CD4-positive, alpha-beta T cell treated with Interferon gamma for 1 hour (primary cell): Measurements from ENCODE around the gene ARHGEF4.

ENCODE experiments used
- DNase-seq: peaks from one replicate; pipeline ENCODE4 v3.0.0-alpha.2; 2020

Gene ARHGEF4

DNA sequence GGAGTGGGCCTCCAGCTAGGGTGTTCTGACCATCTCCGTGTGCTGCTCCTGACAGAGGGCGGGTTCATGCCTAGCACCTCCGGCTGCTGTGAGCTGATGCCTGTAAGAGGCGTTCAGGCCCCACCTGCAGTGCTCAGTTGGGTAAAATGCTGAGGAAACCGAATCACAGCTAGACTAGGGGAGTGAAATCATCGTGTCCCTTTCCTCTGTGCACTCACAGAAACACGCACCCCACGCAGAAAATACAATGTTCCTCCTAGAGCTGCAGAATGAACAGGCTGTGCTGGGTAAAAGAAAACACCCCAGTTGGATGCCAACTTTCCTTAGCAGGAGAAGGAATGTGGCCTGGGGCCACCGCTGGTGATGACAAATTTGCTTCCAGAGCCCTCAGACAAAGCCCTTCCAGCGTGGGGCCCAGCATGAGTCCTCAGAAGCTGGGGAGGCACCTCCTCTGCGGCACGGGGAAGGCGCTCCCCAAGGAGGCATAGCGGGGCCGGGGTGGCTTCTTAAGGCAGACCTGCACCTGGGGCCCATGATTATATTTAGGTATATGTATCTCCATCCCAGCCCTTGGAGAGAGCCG, 16.3 kb upstream of the ARHGEF4 start:
- DNase-seq: no peak

DNA sequence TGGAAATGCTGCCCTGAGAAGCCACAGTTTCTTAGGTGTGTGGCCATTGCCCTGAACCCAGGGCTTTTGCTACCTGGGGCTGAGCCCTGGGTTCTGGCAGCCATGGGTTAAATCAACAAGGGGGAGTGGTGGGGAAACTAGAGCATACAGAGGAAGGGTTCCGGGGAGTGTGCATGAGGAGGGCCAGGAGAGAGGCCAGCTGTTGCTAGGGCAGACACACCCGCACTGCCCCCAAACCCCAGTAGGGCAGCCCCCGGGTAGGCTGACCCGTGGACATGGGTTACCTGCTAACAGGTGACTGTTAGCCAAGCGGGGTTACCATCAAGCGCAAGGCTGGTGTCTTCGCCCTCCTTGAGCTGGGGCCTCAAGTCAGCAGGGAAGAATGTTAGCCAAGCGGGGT, 14.8 kb upstream of the ARHGEF4 start:
- no peak for DNase-seq

- DNase-seq: no peak
These were observed 13.9 kb upstream of the ARHGEF4 start for GRCh38 chr2:130822766-130823165.

- DNase-seq: no peak
These were observed 13.4 kb upstream of the ARHGEF4 start for GRCh38 chr2:130823171-130823885.

DNA sequence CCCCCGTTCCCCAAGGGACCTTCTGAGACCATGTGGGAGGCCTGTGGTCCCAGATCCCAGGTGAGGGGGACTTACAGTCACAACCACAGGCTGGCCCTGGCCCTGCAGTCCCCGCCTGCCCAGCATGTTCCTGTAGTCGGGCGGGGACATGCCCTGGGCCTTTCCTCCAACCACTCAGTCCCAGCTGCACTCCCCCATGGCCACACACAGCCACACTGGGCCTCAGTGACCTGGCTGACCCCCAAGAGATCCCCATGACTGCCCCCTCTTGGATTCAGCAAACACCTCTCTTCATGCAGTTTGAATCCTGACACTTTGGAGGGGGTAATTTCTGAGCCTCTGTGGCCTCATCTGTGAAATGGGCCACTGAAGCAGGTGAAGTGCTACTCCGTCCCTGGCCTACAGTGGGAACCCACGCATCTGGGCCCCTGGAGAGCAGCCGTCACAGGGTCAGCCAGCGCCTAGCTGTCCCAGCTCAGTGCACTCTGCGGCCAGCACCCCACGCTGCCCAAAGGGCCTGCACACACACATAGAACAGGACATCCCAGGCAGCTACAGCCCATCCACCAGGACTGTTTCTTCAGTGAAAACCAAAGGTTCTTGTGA, 12.7 kb upstream of the ARHGEF4 start:
- DNase-seq: no peak

GRCh38 chr2:130824492-130825061, 12.1 kb upstream of the ARHGEF4 start:
- DNase-seq: peak; percentile 73

DNA sequence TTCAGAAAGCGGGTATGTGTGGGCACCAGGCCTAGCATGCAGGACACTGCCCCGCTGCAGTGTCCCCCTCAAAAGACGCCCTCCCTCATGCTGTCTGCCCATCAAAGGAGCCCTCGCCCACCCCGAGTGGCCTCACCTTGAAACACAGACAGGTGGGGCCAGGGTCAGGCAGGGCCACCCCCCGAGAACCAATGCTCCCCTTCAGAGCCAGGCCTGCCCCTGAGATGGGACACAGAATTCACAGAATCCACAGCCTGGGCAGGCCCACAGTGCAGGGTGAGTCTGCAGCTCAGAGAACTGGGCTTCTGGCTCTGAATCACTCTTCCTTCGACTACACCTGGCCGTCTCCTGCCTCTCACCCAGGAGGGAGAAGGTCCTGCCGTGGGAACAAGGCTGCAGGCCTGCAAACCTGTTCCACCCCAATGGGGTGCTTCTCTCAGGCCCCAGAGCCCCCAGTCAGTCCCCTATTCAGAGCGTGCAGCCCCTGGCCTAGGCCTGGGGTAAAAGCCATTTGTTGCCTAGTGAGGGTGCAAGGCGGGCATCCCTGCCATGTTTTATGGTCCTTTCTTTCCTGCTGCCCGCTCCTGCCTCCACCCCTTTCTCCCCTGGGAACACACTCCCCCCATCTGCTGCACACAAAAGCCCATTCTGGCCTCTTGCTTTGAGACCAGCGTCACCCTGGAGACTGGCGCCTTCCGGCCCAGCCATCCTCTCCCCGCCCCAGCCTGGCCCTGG, 11.3 kb upstream of the ARHGEF4 start:
- DNase-seq: no peak

GRCh38 chr2:130825966-130826253, 10.8 kb upstream of the ARHGEF4 start:
- DNase-seq: no peak

GRCh38 chr2:130826419-130826818, 10.3 kb upstream of the ARHGEF4 start:
- no peak for DNase-seq

DNA sequence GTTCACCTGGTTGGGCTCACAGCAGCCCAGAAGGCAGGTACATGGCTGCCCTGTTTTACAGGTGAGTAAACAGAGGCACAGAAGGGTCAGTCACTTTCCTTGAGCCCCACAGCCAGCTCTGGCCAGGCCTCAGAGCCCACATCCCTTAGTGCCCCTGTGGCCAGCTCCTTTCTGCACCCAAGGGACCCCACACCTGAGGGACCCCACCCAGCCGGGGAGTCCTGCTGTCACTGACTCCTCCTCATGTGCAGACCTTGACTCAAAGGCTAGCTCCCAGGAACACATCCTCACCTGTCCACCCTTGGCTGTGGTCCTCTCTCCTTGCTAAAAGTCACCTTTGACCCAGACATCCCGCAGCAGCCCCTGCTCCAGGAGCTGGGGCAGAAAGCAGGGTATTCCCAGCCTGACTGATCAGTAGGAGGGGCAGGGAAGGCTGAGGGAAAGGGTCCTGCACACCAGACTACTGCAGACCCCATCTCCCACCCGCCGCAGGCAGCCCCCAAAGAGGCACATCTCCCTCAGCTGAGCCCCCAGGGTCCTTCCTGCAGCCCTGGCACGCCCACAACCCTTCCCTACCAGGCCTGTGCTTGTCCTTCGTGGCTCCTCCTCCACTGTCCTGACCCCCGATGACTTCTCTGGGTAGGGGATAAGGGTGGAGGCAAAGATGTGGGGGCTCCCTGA, 9.8 kb upstream of the ARHGEF4 start:
- no peak for DNase-seq

- no peak for DNase-seq
These were observed 9.0 kb upstream of the ARHGEF4 start for GRCh38 chr2:130827502-130828251.

GRCh38 chr2:130828461-130828860, 8.3 kb upstream of the ARHGEF4 start:
- no peak for DNase-seq

DNA sequence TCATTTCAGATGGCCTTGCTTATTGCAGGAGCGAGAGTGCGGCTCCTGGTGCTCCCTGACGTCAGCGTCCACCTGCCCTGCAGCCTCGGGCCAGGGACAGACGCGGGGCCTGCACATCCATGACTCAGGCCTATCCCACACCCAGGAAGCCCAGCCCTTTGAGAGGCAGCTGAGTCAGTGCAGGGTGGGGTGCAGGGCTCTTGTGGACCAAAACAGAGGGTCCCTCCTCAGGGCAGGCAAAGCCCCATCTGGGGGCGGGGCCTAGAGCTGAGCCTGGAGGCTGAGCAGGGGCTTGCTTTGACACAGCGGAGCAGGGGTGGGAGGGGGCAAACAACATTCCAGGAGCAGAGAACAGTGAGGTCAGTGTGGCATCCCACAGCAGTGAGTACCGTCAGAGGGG, 7.7 kb upstream of the ARHGEF4 start:
- DNase-seq: no peak

DNA sequence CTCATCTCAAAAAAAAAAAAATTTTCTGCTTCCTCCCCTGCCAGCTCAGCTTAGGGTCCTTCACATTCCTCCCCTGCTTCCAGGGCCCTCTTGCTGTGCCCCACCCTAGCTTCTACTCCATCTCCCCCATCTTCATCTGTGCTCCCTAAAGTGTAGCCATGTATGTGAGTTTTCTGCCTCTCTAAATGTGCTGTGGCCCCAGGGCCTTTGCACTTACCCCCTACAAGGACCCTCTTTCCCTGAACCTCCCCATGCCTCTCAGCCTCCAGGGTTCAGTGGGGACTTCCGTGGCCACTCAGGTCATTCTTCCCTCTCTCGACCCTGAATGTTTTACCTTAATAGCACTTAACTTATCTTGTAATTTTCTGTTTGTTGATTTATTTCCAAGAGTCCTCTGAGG, 6.2 kb upstream of the ARHGEF4 start:
- no peak for DNase-seq

DNA sequence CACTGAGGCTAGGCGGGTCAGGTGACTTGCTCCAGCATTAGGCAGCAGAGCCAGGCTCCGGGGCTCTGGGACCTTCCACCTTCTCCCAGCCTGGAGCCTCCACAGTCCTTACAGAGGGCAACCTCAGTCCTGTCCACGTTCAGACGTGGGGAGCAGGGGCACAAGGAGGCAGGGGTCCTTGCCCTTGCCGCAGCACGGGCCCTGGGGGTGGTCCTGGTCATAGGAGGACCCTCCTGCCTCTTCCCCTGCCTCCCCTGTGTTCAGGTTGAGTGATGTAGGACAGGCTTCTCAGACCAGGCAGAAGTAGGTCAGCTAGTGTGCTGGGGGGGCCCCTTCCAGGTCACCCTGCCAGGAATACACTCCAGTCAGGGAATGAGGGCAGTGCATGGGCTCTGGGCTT, 5.4 kb upstream of the ARHGEF4 start:
- no peak for DNase-seq

- DNase-seq: no peak
These were observed 4.3 kb upstream of the ARHGEF4 start for GRCh38 chr2:130832296-130832940.

- no peak for DNase-seq
These were observed 2.4 kb upstream of the ARHGEF4 start for GRCh38 chr2:130834091-130834930.

- DNase-seq: no peak
These were observed 1.6 kb upstream of the ARHGEF4 start for GRCh38 chr2:130834931-130835765.

- no peak for DNase-seq
These were observed 1.0 kb upstream of the ARHGEF4 start for GRCh38 chr2:130835766-130836015.

- DNase-seq: no peak
These were observed 579 bp downstream of the ARHGEF4 start for GRCh38 chr2:130837175-130837810.
